ENCODE data around the gene LARGE2.
"Not testable (repeated sequence)": the region's sequence is repeated elsewhere in the genome, so short reads cannot be mapped to it uniquely, and the experiment has no call there.

Gene LARGE2

DNA sequence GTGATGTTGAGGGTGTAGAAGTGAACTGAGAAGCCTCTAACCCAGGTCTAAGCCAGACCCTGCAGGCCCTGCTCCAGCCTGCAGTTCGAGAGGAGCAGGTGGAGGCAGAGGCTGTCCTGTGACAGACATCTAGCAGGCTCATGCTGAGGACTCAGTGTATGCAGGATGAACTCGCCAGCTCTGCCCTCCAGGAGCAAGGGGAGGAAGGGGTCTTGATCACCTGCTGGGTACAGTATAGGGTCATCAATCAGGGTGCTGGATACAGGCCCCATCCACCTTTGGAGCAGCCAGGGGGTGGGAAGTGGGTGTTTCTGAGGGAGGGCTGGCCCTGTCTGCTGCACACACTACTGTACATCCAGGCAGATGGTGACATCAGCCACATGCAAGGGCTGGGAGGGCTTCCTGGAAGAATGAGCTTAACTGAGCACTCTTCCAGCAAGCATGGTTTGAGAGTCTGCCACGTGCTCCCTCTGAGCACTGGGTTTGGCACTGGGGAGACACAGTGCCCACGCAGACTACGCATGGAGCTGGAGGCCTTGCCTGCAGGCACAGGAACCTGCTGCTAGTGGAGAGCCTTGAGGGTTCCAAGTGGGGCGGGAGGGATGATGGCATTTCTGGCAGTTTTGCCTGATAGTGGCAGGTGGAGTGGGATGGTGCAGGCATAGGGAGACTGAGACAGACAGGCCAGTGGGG lies 27.8 kb upstream of the LARGE2 start:
- Histone ChIP-seq H3K27ac (no peak overlapping the region), H3K4me3 (no peak overlapping the region)

DNA sequence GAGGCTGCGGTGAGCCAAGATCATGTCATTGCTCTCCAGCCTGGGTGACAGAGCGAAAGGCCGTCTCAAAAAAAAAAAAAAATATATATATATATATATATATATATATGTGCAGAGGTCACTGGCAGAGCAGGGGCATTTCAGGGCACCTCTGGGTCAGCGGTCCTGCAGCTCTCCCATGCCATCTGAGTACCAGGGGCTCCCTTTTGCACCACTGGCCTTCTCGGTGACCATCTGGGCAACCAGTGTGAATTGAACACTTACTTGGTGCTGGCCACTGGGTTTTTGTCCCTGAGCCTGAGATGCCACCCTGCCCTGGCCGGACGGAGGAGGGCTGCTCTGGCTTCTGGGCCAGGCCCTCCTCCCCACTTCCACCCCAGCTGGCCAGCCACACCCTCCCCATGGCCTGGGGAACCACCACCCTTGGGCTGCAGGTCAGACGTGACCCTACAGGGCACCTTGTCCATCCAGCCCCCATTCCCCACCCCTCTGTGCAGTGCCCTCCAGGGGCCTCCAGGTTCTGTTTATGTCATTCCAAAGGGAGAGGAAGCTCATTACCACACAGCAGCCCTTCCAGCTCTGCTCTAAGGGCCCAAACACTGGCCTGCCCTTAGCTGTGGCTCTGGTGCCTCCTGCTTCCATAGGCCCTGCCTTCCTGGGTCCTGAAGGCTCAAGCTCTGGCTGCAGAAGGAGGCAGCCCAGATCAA lies 26.8 kb upstream of the LARGE2 start:
- Histone ChIP-seq H3K27ac (no peak overlapping the region), H3K4me3 (no peak overlapping the region)

GRCh38 chr11:45896422-45896984 lies 26.0 kb upstream of the LARGE2 start:
- H3K27ac ChIP-seq: no peak overlapping the region
- no peak overlapping the region for H3K4me3 ChIP-seq

- no peak overlapping the region for H3K4me3 ChIP-seq
- no peak overlapping the region for H3K27ac ChIP-seq
Observed at GRCh38 chr11:45897556-45897955, 24.9 kb upstream of the LARGE2 start.

GRCh38 chr11:45899086-45899447 lies 23.4 kb upstream of the LARGE2 start:
- peak overlapping the region in 4 of 21 experiments; percentile 6 to 66 (median 58) for H3K27ac ChIP-seq
- peak overlapping the region in 1 of 7 experiments; percentile 46 for H3K4me3 ChIP-seq

GRCh38 chr11:45899448-45900174 lies 22.8 kb upstream of the LARGE2 start:
- peak overlapping the region; percentile 27 to 54 (median 44) for H3K4me3 ChIP-seq
- H3K27ac ChIP-seq: peak overlapping the region in 8 of 21 experiments; percentile 3 to 75 (median 61)

- Histone ChIP-seq H3K27ac (peak overlapping the region in 2 of 21 experiments; percentile 6 to 75), H3K4me3 (peak overlapping the region; percentile 27 to 54 (median 44))
Observed at GRCh38 chr11:45900175-45900800, 22.2 kb upstream of the LARGE2 start.

GRCh38 chr11:45900916-45901617 lies 21.4 kb upstream of the LARGE2 start:
- no peak overlapping the region for H3K27ac ChIP-seq
- peak overlapping the region in 3 of 7 experiments; percentile 44 to 54 (median 44) for H3K4me3 ChIP-seq

DNA sequence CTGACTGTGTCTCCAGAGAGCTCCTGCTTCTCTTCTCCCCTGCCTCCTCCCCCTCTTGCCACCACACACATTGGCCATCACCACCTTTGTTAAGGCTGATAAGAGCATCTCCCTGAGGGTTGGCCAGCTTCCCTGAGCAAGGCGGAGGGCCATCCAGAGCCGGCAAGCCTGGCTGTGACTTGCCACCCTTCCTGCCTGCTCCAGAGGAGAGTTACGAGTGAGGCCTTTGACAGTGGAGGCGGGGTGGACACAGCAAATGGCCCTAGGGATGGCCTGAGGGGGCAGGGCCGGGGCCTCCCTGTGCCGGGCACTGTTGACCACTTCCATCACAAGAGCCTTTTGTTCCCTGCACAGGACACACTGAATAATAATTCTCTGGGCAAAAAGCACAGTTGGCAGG lies 20.8 kb upstream of the LARGE2 start:
- Histone ChIP-seq H3K4me3 (no peak overlapping the region), H3K27ac (no peak overlapping the region)

DNA sequence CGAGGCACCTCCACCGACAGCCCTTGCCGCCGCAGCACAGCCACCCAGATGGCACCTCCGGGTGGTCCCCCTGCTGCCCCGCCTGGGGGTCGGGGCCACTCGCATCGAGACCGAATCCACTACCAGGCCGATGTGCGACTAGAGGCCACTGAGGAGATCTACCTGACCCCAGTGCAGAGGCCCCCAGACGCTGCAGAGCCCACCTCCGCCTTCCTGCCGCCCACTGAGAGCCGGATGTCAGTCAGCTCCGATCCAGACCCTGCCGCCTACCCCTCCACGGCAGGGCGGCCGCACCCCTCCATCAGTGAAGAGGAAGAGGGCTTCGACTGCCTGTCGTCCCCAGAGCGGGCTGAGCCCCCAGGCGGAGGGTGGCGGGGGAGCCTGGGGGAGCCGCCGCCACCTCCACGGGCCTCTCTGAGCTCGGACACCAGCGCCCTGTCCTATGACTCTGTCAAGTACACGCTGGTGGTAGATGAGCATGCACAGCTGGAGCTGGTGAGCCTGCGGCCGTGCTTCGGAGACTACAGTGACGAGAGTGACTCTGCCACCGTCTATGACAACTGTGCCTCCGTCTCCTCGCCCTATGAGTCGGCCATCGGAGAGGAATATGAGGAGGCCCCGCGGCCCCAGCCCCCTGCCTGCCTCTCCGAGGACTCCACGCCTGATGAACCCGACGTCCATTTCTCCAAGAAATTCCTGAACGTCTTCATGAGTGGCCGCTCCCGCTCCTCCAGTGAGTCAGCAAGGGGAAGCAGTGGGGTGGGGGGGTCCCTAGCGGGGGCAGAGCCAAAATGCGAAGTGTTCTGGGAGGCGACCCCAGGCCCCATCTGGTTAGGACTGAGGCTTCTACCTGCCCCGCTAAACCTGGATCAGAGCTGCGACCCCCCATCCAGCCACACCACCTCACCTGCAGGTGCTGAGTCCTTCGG lies 19.7 kb upstream of the LARGE2 start:
- Histone ChIP-seq H3K4me3 (no peak overlapping the region), H3K27ac (no peak overlapping the region)

DNA sequence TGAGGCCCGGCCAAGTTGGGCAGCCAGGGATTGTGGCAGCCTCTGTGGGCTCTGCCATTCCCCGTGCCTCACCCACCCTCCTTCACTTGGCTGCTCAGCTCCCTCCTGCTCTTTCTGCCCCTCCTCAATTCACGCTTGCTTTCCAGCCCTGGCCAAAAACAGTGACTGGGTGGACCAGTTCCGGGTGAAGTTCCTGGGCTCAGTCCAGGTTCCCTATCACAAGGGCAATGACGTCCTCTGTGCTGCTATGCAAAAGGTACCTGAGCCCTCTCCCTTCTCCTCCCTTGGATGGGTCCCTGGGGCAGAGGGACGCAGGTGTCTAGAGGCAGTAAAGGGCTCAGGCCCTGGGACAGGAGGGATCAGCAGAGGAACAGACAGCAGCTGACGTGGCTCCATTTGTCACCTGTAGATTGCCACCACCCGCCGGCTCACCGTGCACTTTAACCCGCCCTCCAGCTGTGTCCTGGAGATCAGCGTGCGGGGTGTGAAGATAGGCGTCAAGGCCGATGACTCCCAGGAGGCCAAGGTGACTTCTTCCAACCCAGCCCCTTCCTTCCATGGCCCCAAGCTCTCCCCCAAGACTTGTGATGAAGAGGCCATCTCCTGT lies 18.0 kb upstream of the LARGE2 start:
- Histone ChIP-seq H3K4me3 (no peak overlapping the region), H3K27ac (no peak overlapping the region)

GRCh38 chr11:45905095-45905494 lies 17.4 kb upstream of the LARGE2 start:
- Histone ChIP-seq H3K4me3 (no peak overlapping the region), H3K27ac (no peak overlapping the region)

DNA sequence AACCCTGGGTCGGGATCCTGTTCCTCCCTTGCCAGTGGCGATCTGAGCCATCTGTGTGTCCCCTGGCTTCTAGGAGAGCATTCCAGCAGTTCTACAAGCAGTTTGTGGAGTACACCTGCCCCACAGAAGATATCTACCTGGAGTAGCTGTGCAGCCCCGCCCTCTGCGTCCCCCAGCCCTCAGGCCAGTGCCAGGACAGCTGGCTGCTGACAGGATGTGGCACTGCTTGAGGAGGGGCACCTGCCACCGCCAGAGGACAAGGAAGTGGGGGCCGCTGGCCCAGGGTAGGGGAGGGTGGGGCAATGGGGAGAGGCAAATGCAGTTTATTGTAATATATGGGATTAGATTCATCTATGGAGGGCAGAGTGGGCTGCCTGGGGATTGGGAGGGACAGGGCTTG lies 16.9 kb upstream of the LARGE2 start:
- not testable (repeated sequence) for H3K4me3 ChIP-seq, H3K27ac ChIP-seq

- H3K27ac ChIP-seq: no peak overlapping the region
Observed at GRCh38 chr11:45906096-45906682, 16.3 kb upstream of the LARGE2 start.

DNA sequence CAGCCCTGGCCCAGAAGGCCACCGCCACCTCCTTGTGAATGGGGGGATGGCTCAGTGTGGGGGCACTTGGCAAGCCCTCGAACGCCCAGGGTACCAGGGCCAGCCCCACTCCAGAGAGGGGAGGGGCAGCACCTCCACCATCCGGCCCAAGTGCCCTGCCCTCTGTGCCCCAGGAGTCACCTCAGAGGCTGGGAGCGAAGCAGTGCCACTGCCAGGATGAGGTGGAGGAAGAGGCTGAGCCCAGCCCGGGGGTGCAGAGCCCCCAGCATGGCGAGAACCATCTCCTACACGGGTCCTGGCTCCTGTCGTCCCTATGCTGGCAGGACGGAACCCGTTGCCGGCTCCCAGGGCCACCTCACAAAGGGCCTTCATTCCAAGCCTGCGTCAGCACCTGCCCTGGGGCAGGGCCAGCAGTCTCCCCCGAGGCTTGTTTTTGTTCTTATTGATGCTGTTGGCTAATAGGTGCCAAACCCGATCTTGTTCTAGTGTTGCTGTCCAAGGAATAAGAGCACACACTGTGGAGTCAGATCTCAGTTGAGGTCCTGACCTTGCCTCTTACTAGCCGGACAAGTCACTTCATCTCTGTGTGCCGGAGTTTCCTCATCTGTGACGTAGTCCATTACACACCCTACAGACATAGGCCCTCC lies 15.4 kb upstream of the LARGE2 start, which contains the start of gene FREY1:
TSS of gene FREY1 (minus strand) at position 307 of the 647 bp plus-strand sequence. CDS start at position 281, 26 bp downstream.
- H3K4me3 ChIP-seq: no peak within 1 kb of the TSS
- no peak within 1 kb of the TSS for H3K27ac ChIP-seq

More at GRCh38 chr11:45906096-45906682, 16.3 kb upstream of the LARGE2 start:
- no peak overlapping the region for H3K4me3 ChIP-seq

DNA sequence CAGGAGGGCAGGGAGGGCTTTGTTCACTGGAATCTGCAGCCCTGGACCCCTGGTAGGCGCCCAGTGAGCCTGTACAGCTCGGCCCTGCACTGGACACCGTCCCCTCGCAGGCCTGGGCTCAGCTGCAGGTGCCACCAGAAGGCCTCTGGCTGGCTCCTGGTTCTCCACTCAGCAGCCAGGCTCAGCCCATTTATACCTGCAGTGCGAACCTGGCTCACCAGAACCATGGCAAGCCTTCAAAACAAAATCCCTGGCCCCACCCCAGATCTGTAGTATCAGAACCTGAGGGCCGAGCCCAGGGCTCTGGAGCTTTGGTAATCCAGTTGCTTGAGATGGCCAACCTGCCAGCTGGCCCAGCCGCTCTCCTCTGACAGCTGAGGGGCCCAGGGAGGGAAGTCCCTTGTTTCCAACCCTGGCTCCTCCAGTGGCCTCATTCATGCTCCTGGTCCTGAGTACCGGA lies 14.5 kb upstream of the LARGE2 start:
- H3K27ac ChIP-seq: no peak overlapping the region
- H3K4me3 ChIP-seq: no peak overlapping the region

Data from skin epidermis (tissue), 12 donors.